ENCODE measurements around the gene LY6G6F. TPM values are rescaled to one million over a fixed set of nuclear protein-coding genes. Genes with fewer than 3 reads are reported as not detected.

LY6G6F gene
- total and polyA plus RNA-seq, 10 of the 15 experiments (the other 5 are each of a cell fraction or from before 2014, with no cell fraction given): not detected

GRCh38 chr6:31737315-31737990 is 30.8 kb downstream of the LY6G6F start:
- ATAC-seq (0 out of 3 replicates have a peak, but pooled peaks have one; percentile 2), FAIRE-seq (no peak), DNase-seq (ENCODE audit: low read depth, low spot score) (no peak)
- Histone ChIP-seq H3K9me3 (replicated peaks; ENCODE audit: control insufficient read depth, insufficient read depth, low read length) (no peaks in the 10 kb centered on the region), H3K4me2 (ENCODE audit: control insufficient read depth, insufficient read depth) (peak overlapping the region; percentile 73), H3K27me3 (replicated peaks in 1 of 2; ENCODE audit: control insufficient read depth in 2 of 2, insufficient read depth in 2 of 2, low read length in 1 of 2) (no peaks in the 10 kb centered on the region), H3K27ac (ENCODE audit: control insufficient read depth, insufficient read depth) (peak overlapping the region; percentile 99), H2AFZ (ENCODE audit: control insufficient read depth, low read depth, low read length) (no peak overlapping the region), H3K9ac (ENCODE audit: control insufficient read depth, insufficient read depth, low read length) (peak overlapping the region; percentile 98), H3K36me3 (ENCODE audit: control insufficient read depth in 2 of 2, insufficient read depth in 2 of 2, low read length in 1 of 2) (peaks cover 6 to 10% of the 10 kb centered on the region in 2 experiments; a peak in 3 of 4 replicates), H3K4me3 (peak overlapping the region; percentile 100), H4K20me1 (ENCODE audit: control insufficient read depth, insufficient read depth) (0 out of 2 replicates have a peak, but pooled peaks cover 4% of the 10 kb centered on the region), H3K79me2 (ENCODE audit: control insufficient read depth, insufficient read depth, low read length) (peaks cover 51% of the 10 kb centered on the region), H3K4me1 (ENCODE audit: control insufficient read depth, insufficient read depth, low read length) (peaks cover 28% of the 10 kb centered on the region)
- POLR2A ChIA-PET: interaction anchor here (0.6 to 9.7 kb wide), 21 partner anchors 8 to 439 kb away, joined by 3 to 158 read pairs (median 9); partner anchors contain the start of genes ABHD16A, BAG6, C6orf47 and DDAH2
- CTCF ChIA-PET: interaction anchor here (0.8 to 15.8 kb wide), 22 partner anchors 9 to 191 kb away, joined by 3 to 208 read pairs (median 5); partner anchors contain the start of genes ABHD16A, AIF1, ATP6V1G2 and DDAH2
- RAD21 ChIA-PET (ENCODE audit: unreplicated experiment): interaction anchor here (0.6 to 6.0 kb wide), 19 partner anchors 7 to 458 kb away, joined by 3 to 53 read pairs (median 7); partner anchors contain the start of genes ABHD16A, AIF1, DDAH2 and DDX39B
- BruUV-seq (replicated peaks): no TSS peak
- intact Hi-C loops (cut with micrococcal nuclease; ENCODE audit: unreplicated experiment) (loop anchor here (5.0 kb wide), 1 partner anchor 70 kb away; the partner anchor contains the start of genes CSNK2B and LY6G5B), in situ Hi-C loops (cut with MboI) (no loop called here)
- SMC1A ChIA-PET (ENCODE audit: uncharacterized antibody, unreplicated experiment): interaction anchor here (0.9 to 6.3 kb wide), 23 partner anchors 9 to 243 kb away, joined by 3 to 45 read pairs (median 6); partner anchors contain the start of genes ABHD16A, DDAH2, GPANK1 and HSPA1B
- WGBS (ENCODE audit: insufficient coverage, insufficient replicate concordance, low lambda C conversion rate, missing lambda C conversion rate): 17% methylated on average over 6 of the region's 7 CpGs
- TF ChIP-seq GATAD2B (conservative IDR thresholded peaks at IDR 0.05; ENCODE audit: low read depth) (no peak), E2F8 (IDR thresholded peaks at IDR 0.05; ENCODE audit: low read depth, partially characterized antibody) (no peak), SMARCA5 (IDR thresholded peaks at IDR 0.05) (peak; percentile 46; the same call in 1 of the 2 replicates), RAD51 (IDR thresholded peaks at IDR 0.05) (peak; percentile 17; the same call in 1 of the 2 replicates), SP1 (IDR thresholded peaks at IDR 0.05; ENCODE audit: low read depth, low read length) (peak; percentile 33), BMI1 (IDR thresholded peaks at IDR 0.05; ENCODE audit: borderline replicate concordance) (0 out of 2 replicates have a peak, but pooled peaks have one; percentile 12), PKNOX1 (IDR thresholded peaks at IDR 0.05) (peak; percentile 23; the same call in 1 of the 2 replicates), NKRF (conservative IDR thresholded peaks at IDR 0.05) (no peak), FOXM1 (IDR thresholded peaks at IDR 0.05; ENCODE audit: low read depth, low read length) (no peak), PBX3 (IDR thresholded peaks at IDR 0.05; ENCODE audit: insufficient replicate concordance, low read depth, low read length) (no peak), NR2C1 (IDR thresholded peaks at IDR 0.05) (peak; percentile 20; the same call in 1 of the 2 replicates), CEBPB (IDR thresholded peaks at IDR 0.05; ENCODE audit: borderline replicate concordance in 1 of 2, low read depth in 2 of 2, low read length in 2 of 2) (no peak), HDGF (IDR thresholded peaks at IDR 0.05) (0 out of 2 replicates have a peak, but pooled peaks have one; percentile 31), GABPA (IDR thresholded peaks at IDR 0.05; ENCODE audit: low read depth) (no peak), SRF (IDR thresholded peaks at IDR 0.05; ENCODE audit: low read depth in 2 of 2, low read length in 2 of 2) (no peak)

All from GM12878 (cell line).